HL-60 (cell line): ENCODE measurements around the gene IRS1.

Experiments
- DNase-seq, 2 experiments: peaks; one replicate each; pipeline ENCODE4 v3.0.0-alpha.2; 2010 to 2020; ENCODE audit warnings: low read depth in 1 of 2, low spot score in 1 of 2
- H3K27ac ChIP-seq: fragments of 250-450 bp; sonication (Bioruptor Pico); replicated peaks from 2 replicates; pipeline ENCODE4 v1.5.1; 2020; ENCODE audit warnings: mild to moderate bottlenecking, moderate library complexity
- H3K27me3 ChIP-seq: fragments of 250-450 bp; sonication (Bioruptor Pico); 2 replicates; pipeline ENCODE4 v1.5.1; 2021; ENCODE audit warnings: mild to moderate bottlenecking, moderate library complexity; ENCODE audit not compliant: insufficient read depth, poor library complexity, severe bottlenecking
- H3K4me3 ChIP-seq: replicated peaks from 2 replicates; pipeline ENCODE4 v1.5.1; 2011; ENCODE audit warnings: mild to moderate bottlenecking, control low read depth, low read length; ENCODE audit not compliant: insufficient read depth
- CTCF ChIP-seq: IDR thresholded peaks from one replicate; pipeline ENCODE4 v1.5.1; 2011; ENCODE audit warnings: low read length, control low read depth, inconsistent platforms; ENCODE audit not compliant: insufficient read depth
- GABPA ChIP-seq: IDR thresholded peaks from 2 replicates; pipeline ENCODE4 v1.6.1; 2012; ENCODE audit warnings: low read depth
- POLR2AphosphoS5 ChIP-seq: IDR thresholded peaks from 2 replicates; pipeline ENCODE4 v1.6.1; 2012; ENCODE audit warnings: low read depth
- REST ChIP-seq: IDR thresholded peaks from 2 replicates; pipeline ENCODE4 v1.6.1; 2012; ENCODE audit warnings: low read depth; ENCODE audit not compliant: insufficient replicate concordance
- SPI1 ChIP-seq: IDR thresholded peaks from 2 replicates; pipeline ENCODE4 v1.6.1; 2012; ENCODE audit warnings: low read depth, mild to moderate bottlenecking, borderline replicate concordance

IRS1 gene

GRCh38 chr2:226739545-226740030 lies 60.0 kb downstream of the IRS1 start:
- no peak overlapping the region for H3K4me3 ChIP-seq
- no peak for DNase-seq
- H3K27me3 ChIP-seq = no peaks in the 10 kb centered on the region
- TF ChIP-seq POLR2AphosphoS5 (no peak), SPI1 (no peak), GABPA (no peak), CTCF (no peak), REST (no peak)
- no peak overlapping the region for H3K27ac ChIP-seq

- no peak overlapping the region for H3K27ac ChIP-seq
- TF ChIP-seq SPI1 (no peak), GABPA (no peak), REST (no peak), POLR2AphosphoS5 (no peak), CTCF (no peak)
These were observed 60.6 kb downstream of the IRS1 start for GRCh38 chr2:226738821-226739544.

GRCh38 chr2:226738191-226738820 lies 61.3 kb downstream of the IRS1 start:
- no peak for TF ChIP-seq POLR2AphosphoS5
- TF ChIP-seq REST = no peak
- no peak for TF ChIP-seq SPI1
- TF ChIP-seq CTCF = no peak
- no peak for TF ChIP-seq GABPA

More at GRCh38 chr2:226738821-226739544, 60.6 kb downstream of the IRS1 start:
- H3K27me3 ChIP-seq = no peaks in the 10 kb centered on the region
- no peak overlapping the region for H3K4me3 ChIP-seq
- no peak for DNase-seq

More at GRCh38 chr2:226738191-226738820, 61.3 kb downstream of the IRS1 start:
- no peak for DNase-seq
- H3K27ac ChIP-seq = no peak overlapping the region
- no peak overlapping the region for H3K4me3 ChIP-seq
- H3K27me3 ChIP-seq = no peaks in the 10 kb centered on the region
